Ishikawa (cell line): Measurements from ENCODE around the gene ELMO1.
A peak's percentile ranks its signal among the peaks of the same experiment; 100 is the strongest.

Source experiments
- CEBPB ChIP-seq: IDR thresholded peaks from 2 replicates; pipeline ENCODE4 v1.6.1; 2012
- CREB1 ChIP-seq: IDR thresholded peaks from 2 replicates; pipeline ENCODE4 v1.6.1; 2012; ENCODE audit warnings: low read depth
- EGR1 ChIP-seq: IDR thresholded peaks from 2 replicates; pipeline ENCODE4 v1.6.1; 2012
- EP300 ChIP-seq: IDR thresholded peaks from 2 replicates; pipeline ENCODE4 v1.6.1; 2012; ENCODE audit warnings: borderline replicate concordance
- FOXM1 ChIP-seq: IDR thresholded peaks from 2 replicates; pipeline ENCODE4 v1.6.1; 2012; ENCODE audit warnings: low read depth, borderline replicate concordance
- NFIC ChIP-seq: IDR thresholded peaks from 2 replicates; pipeline ENCODE4 v1.6.1; 2012
- RAD21 ChIP-seq: IDR thresholded peaks from 2 replicates; pipeline ENCODE4 v1.6.1; 2012; ENCODE audit warnings: low read depth
- TAF1 ChIP-seq: IDR thresholded peaks from 2 replicates; pipeline ENCODE4 v1.6.1; 2012; ENCODE audit warnings: low read depth, mild to moderate bottlenecking
- TCF12 ChIP-seq: IDR thresholded peaks from 2 replicates; pipeline ENCODE4 v1.6.1; 2012; ENCODE audit warnings: low read depth
- TEAD4 ChIP-seq: IDR thresholded peaks from 2 replicates; pipeline ENCODE4 v1.6.1; 2012
- YY1 ChIP-seq: IDR thresholded peaks from 2 replicates; pipeline ENCODE4 v1.6.1; 2012; ENCODE audit warnings: low read depth
- ZBTB7A ChIP-seq: IDR thresholded peaks from 2 replicates; pipeline ENCODE4 v1.6.1; 2012; ENCODE audit warnings: low read depth
- TF ChIP-seq, protein P1 (sequence below): IDR thresholded peaks from 2 replicates; pipeline ENCODE4 v1.6.1; 2012
- TF ChIP-seq, protein P2 (sequence below): IDR thresholded peaks from 2 replicates; pipeline ENCODE4 v1.6.1; 2012
- TF ChIP-seq, protein P3 (sequence below): IDR thresholded peaks from 2 replicates; pipeline ENCODE4 v1.6.1; 2012; ENCODE audit warnings: low read depth, mild to moderate bottlenecking

Gene ELMO1

DNA sequence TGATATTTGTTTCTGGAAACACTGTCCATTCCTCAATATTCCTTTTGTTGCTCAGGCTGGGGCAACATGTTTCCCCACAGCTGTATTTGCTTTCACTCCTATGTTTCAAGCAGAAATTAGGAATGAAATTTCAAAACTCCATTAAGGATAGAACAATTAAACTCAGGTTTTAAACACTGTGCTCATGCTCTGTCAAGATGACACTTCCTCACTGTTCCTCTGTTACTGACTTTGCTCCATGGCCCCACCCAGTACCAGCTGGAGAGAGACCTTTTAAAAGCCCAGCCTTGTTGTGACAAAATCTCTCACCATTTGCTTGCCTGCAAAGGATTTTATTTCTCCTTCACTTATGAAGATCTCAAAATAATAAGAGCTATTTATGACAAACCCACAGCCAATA, 197.4 kb downstream of the ELMO1 start:
- TF ChIP-seq YY1: no peak
- TF ChIP-seq ZBTB7A: no peak
- TF ChIP-seq CEBPB: no peak
- no peak for TF ChIP-seq EP300
- TF ChIP-seq, protein P1, sequence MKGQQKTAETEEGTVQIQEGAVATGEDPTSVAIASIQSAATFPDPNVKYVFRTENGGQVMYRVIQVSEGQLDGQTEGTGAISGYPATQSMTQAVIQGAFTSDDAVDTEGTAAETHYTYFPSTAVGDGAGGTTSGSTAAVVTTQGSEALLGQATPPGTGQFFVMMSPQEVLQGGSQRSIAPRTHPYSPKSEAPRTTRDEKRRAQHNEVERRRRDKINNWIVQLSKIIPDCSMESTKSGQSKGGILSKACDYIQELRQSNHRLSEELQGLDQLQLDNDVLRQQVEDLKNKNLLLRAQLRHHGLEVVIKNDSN: no peak
- no peak for TF ChIP-seq EGR1
- TF ChIP-seq TCF12: no peak
- TF ChIP-seq FOXM1: no peak
- TF ChIP-seq CREB1: no peak
- TF ChIP-seq TAF1: no peak
- TF ChIP-seq RAD21: no peak
- TF ChIP-seq, protein P2, sequence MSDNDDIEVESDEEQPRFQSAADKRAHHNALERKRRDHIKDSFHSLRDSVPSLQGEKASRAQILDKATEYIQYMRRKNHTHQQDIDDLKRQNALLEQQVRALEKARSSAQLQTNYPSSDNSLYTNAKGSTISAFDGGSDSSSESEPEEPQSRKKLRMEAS: no peak
- TF ChIP-seq, protein P3, sequence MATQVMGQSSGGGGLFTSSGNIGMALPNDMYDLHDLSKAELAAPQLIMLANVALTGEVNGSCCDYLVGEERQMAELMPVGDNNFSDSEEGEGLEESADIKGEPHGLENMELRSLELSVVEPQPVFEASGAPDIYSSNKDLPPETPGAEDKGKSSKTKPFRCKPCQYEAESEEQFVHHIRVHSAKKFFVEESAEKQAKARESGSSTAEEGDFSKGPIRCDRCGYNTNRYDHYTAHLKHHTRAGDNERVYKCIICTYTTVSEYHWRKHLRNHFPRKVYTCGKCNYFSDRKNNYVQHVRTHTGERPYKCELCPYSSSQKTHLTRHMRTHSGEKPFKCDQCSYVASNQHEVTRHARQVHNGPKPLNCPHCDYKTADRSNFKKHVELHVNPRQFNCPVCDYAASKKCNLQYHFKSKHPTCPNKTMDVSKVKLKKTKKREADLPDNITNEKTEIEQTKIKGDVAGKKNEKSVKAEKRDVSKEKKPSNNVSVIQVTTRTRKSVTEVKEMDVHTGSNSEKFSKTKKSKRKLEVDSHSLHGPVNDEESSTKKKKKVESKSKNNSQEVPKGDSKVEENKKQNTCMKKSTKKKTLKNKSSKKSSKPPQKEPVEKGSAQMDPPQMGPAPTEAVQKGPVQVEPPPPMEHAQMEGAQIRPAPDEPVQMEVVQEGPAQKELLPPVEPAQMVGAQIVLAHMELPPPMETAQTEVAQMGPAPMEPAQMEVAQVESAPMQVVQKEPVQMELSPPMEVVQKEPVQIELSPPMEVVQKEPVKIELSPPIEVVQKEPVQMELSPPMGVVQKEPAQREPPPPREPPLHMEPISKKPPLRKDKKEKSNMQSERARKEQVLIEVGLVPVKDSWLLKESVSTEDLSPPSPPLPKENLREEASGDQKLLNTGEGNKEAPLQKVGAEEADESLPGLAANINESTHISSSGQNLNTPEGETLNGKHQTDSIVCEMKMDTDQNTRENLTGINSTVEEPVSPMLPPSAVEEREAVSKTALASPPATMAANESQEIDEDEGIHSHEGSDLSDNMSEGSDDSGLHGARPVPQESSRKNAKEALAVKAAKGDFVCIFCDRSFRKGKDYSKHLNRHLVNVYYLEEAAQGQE: no peak
- no peak for TF ChIP-seq TEAD4

DNA sequence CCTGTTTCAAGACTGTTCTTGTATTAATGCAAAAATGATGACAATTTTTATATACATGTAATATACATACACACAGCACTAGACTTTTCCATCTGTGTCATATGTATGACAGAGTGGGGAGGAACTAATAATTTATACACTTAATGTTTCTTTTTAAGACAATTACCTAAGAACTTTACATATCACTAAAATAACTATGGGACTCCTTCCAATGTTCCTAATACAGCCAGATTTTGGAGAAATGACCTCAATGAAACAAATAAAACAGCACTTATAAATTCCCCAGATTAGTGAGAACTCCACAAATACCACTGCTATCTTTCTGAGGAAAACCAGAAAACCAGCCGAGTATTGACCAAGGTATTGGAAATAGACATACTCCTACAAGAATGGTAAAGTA, 199.4 kb downstream of the ELMO1 start:
- TF ChIP-seq NFIC: no peak

DNA sequence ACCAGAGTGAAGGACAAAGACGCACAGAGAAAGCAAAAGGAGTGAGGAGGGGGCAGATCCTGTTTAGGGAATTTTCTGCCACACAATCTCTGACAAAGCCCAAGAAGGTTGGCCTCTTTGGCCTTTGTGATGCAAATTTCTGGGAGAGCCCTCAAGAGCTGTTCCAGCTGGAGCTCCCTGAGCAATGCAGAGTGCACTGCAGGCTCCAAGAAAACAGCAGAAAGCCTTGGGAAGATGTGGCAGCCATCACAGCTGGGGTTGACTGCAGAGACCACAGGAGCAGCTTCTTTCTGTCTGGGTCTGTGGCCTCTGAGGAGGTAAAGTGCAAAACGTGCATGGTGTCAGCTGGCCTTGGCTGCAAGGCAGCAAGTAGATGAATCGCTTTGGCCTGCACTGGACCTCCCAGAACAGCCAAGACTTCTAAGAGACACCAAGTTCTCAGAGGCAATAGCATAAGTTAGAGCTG, 200.2 kb downstream of the ELMO1 start:
- TF ChIP-seq ZBTB7A (no peak), RAD21 (no peak), TCF12 (no peak), FOXM1 (no peak), CEBPB (no peak)
- TF ChIP-seq, protein P2: no peak

DNA sequence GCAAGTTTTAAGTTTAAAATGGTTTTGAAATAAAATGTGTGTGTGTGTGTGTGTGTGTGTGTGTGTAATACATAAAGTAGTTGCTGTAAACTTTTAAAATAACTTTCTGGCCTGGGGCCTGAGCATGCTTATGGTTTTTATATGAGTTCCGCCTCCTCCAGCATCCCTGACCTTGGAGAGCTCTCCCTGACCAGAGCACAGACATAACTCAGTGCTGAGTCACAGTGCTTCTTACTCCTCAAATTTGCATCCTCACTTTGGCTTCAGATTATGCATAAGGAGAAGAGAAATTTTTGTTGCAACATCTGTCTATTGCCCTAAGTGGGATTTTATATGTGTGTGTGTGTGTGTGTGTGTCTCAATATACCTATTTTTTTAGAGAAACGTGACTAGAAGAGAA, 200.8 kb downstream of the ELMO1 start:
- TF ChIP-seq, protein P1: no peak
- TF ChIP-seq NFIC (no peak), CEBPB (no peak), CREB1 (no peak)
- TF ChIP-seq, protein P2: no peak
- TF ChIP-seq, protein P3: peak; percentile 30; the same call in 1 of the 2 replicates

DNA sequence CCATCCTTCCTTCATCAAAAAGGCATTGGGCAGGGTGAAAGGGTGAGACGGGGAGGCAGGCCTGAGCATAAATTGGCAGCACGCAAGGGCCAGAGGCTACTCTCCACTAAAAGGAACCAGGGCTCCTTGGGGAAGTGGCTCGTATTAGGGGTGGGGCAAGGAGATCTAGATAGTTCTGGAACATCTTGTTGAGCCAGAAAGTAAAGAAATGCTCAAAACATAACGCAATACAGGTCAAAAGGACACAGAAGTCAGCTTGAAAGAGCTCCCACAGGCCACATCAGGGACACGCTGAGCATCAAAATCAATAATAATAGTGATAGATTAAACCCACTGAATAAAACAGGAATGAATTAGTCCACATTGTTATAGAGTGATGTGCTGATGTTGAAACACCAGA, 203.1 kb downstream of the ELMO1 start:
- TF ChIP-seq ZBTB7A: no peak
- TF ChIP-seq, protein P1: no peak
- TF ChIP-seq, protein P2: no peak
- no peak for TF ChIP-seq CEBPB
- no peak for TF ChIP-seq TCF12
- TF ChIP-seq YY1: no peak
- no peak for TF ChIP-seq TAF1
- TF ChIP-seq EGR1: no peak
- TF ChIP-seq EP300: no peak
- no peak for TF ChIP-seq RAD21
- no peak for TF ChIP-seq FOXM1
- no peak for TF ChIP-seq CREB1
- TF ChIP-seq, protein P3: no peak
- no peak for TF ChIP-seq NFIC
- no peak for TF ChIP-seq TEAD4
